GM20431 (cell line): ENCODE measurements around the gene RYR2.

ENCODE experiments used
- in situ Hi-C: fragments of 300-500 bp; cut with MseI, MboI; formaldehyde crosslinking; loops from one replicate; pipeline ENCODE4 v1.15.0; 2020; ENCODE audit warnings: low sequenced_read_pairs; ENCODE audit not compliant: unreplicated experiment

Gene RYR2

DNA sequence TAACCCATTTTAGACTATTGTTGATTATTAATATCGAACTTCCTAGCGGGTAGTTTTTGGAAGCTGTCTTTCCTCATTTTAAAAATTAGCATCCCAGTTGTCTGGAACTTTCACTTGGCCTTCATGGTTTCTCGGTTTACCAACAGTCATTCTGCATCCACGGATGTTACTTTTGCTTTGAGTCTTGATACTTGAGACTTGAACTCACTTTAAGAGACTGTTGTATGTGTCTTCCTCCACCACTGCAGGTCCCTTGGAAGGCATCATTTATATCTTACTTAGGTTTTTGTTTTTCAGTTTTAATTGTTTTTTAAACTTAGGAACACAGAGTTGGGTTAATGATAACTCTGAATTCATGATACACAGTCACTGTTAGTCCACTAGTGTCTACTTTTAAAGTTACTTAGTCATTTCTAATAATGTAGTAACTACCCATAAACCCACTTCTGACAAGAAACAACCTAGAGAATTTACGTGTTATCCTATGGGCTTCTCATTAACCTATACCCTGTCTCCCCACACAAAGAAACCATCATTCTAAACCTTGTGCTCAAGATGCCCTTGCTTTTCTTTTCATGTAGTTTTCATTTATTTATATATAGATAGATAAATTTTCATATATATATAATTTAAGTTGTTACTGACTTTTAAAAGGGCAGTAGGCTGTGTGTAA, 696.1 kb downstream of the RYR2 start:
- in situ Hi-C loops, result no loop called here

GRCh38 chr1:237740846-237741245, 698.9 kb downstream of the RYR2 start:
- in situ Hi-C loops, result no loop called here

DNA sequence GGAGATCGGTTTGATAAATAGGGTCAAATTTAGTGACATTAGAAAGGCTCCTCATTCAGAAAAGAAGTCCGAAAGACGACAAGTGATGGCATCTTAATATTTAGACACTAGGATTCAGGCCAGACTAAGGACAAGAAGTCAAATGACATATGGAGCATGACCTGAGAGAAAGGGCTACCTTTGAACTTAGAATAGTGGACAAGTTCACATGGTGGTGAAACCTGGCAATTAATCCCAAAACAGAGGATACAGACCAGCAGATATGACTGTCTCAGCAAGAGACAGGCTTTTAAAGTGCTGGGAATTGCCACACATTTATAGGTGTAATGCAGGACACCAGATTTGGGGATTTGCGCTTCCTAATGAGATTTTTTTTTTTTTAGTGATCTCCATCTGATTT, 703.6 kb downstream of the RYR2 start:
- in situ Hi-C loops, result no loop called here

GRCh38 chr1:237748171-237748960, 706.4 kb downstream of the RYR2 start:
- in situ Hi-C loops, result no loop called here

DNA sequence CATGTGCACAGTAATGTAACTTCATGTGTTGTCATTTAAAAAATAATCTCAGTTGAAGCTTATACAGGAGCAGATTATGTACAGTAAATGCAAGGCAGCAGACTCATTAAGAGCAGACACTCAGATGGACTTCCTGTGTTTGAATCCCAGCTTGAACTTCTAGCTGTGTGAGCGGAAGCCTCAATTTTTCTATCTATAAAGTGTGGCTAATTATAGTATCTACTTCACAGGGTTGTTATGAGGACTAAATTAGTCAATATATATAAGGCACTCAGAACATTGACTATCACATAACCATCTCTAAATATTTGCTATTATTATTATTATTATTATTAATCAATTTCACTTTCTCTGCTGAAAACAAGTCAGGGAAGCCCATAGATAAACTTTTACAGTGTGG, 707.1 kb downstream of the RYR2 start:
- in situ Hi-C loops, result no loop called here

DNA sequence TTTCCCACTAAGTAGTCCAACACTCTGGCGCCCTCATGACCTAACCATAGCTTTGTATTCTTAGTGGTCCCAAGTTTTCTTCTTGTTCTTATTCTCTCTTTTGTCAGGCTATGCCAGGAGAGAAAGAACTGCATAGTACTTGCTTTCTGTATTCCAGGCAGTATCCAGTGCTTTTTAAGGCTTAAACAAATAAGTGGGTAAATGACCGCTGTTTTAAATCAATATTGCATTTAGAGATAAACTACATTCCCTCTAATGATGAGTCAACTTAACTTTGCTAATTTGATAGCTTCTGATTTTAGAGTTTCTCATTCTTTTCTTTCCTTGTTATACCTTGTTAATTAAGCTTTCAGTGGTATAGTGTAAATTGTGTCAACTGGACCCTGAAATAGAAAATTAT, 709.1 kb downstream of the RYR2 start:
- in situ Hi-C loops, result no loop called here

- in situ Hi-C loops, result no loop called here
Observed at GRCh38 chr1:237754627-237755026, 712.6 kb downstream of the RYR2 start.

- in situ Hi-C loops, result no loop called here
Observed at GRCh38 chr1:237756304-237756967, 714.5 kb downstream of the RYR2 start.

GRCh38 chr1:237759377-237759776, 717.4 kb downstream of the RYR2 start:
- in situ Hi-C loops, result no loop called here

DNA sequence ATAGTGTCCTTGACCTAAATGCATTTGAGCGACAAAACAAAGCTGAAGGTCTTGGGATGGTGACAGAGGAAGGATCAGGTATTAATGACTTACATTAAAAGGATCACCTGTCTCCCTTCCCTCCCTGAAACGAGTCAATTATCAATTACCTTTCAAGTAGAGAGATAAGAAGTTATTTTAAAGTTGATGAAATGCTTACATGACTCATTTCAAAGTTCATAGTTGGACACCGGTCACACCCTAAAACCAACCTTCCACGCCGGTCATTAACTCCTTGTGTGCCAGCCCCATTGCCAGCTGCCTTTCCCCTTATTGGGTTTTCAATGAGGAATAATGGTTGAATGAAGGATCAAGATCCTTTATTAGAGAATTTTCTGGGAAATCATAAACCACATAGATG, 719.0 kb downstream of the RYR2 start:
- in situ Hi-C loops, result no loop called here

GRCh38 chr1:237763137-237763536, 721.2 kb downstream of the RYR2 start:
- in situ Hi-C loops, result no loop called here

- in situ Hi-C loops, result no loop called here
Observed at GRCh38 chr1:237763751-237764150, 721.8 kb downstream of the RYR2 start.

GRCh38 chr1:237769916-237770315, 727.9 kb downstream of the RYR2 start:
- in situ Hi-C loops, result no loop called here

GRCh38 chr1:237772009-237772408, 730.0 kb downstream of the RYR2 start:
- in situ Hi-C loops, result no loop called here

GRCh38 chr1:237774246-237774645, 732.3 kb downstream of the RYR2 start:
- in situ Hi-C loops, result no loop called here

DNA sequence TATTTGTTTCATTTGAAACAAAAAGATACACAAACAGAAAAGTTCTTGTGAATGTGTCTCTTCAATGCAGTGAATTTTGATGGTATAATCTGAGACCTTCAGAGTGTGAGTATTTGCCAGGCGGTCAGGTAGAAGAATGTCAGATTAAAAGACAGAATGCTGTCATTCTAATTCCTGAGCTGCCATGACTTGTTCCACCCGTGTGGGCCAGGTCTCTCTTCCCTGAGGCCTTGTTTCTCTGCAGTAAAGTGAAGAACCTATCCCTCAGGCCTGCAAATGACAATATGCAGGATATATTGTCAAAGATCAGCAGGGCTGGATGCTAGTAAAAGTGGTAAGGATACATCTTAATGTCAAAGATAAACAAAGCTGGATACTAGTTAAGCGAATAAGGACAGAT, 737.4 kb downstream of the RYR2 start:
- in situ Hi-C loops, result no loop called here

- in situ Hi-C loops, result no loop called here
Observed at GRCh38 chr1:237786066-237786719, 744.2 kb downstream of the RYR2 start.

DNA sequence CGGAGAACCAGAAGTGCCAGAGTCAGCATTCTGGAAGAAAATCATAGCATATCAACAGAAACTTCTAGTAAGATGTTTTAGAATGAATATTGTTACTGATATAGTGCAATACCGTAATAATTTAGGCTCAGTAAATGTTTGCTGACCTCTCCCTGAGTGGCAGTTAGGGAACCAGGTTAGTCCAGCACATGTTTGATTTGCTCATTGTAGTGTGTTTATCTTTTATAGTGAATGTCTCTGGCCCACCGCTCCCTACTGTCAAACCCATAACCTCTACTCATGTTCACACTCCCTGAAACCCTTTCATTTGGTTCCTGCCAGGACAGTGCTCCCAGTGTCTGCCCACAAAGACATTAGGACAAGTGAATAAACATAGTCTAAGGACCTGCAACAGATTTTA, 746.1 kb downstream of the RYR2 start:
- in situ Hi-C loops, result no loop called here

- in situ Hi-C loops, result no loop called here
Observed at GRCh38 chr1:237789619-237790018, 747.6 kb downstream of the RYR2 start.

DNA sequence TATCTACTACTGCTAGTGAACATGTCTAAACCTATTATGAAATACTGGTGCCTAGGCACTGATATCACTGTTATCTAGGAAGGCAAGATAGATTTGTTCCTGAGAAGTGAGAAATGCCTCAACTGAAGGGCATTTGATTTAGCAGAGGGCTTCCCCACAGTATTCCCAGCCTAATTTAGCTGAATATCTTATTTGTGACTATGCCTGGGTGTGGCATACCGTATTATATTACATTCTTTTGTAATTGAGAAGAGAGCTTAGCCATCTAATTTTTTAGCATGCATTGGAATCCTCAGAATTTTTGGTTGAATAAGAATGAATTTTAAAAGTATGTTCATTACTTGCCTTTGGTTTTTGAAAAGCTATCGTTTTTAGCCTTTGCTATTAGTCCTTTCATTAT, 749.6 kb downstream of the RYR2 start:
- in situ Hi-C loops, result no loop called here

DNA sequence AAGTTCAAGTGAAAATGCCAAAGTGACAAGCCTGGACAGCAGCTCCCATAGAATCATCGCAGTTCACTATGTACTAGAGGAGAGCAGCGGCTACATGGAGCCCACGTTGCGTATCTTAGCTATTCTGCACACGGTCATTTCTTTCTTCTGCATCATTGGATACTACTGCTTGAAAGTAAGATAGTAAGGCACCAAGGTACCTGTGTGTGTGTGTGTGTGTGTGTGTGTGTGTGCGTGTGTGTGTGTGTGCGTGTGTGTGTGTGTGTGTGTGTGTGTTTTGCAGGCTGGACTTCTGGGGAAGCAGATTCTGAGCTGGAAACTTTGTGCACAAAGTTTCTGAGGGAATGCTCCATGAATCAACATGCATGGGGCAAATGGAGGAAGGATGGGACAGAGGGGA, 750.2 kb downstream of the RYR2 start:
- in situ Hi-C loops, result no loop called here
